Activated CD4-positive, alpha-beta T cell treated with anti-CD3 and anti-CD28 coated beads for 48 hours (primary cell): Measurements from ENCODE around the gene SIGLEC6.
"Not testable (repeated sequence)": the region's sequence is repeated elsewhere in the genome, so short reads cannot be mapped to it uniquely, and the experiment has no call there.

Experiments used
- DNase-seq: peaks from one replicate; pipeline ENCODE4 v3.0.0-alpha.2; 2020

The SIGLEC6 gene

GRCh38 chr19:51508059-51508733 is 23.3 kb downstream of the SIGLEC6 start:
- no peak for DNase-seq

DNA sequence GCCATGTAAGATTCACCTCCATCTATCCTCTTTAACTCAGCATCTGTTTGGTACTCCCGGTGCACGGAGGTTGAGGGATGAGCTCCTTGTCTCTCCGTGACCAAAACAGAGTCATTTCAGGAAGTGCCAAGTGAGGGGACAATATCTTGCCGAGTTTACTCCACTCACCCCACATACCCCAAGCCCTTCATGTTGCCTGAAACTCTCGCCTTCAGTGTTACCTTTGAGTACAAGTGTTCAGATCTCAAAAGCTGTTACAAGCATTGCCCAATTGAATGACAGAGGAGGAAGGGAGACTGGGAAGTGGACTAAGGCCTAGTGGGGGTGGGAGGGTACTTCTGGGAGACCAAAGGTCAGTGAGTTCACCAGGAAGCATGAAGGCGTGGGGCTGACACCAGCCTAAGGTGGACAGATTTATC is 23.8 kb downstream of the SIGLEC6 start:
- DNase-seq: no peak

GRCh38 chr19:51507192-51507591 is 24.3 kb downstream of the SIGLEC6 start:
- no peak for DNase-seq

DNA sequence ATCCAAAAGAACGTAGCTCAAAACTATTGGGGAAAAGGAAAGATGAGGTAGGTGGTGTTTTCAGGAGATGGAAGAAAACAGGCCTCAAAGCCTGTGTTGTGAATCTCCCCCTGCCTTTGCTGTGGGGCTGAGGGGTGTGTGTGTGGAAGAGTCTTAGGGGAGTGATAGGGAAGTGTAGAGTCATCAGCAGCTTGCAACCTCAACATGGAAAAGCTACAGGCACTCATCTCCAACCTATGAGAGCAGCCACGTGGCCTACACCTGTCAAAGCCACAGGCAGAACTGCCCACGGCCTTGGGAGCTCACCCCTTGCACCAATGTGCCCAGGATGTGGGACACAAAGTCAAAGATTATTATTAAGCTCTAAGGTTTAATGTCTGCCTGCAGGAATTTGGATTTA is 25.6 kb downstream of the SIGLEC6 start:
- DNase-seq: no peak

GRCh38 chr19:51503896-51504295 is 27.6 kb downstream of the SIGLEC6 start:
- no peak for DNase-seq

DNA sequence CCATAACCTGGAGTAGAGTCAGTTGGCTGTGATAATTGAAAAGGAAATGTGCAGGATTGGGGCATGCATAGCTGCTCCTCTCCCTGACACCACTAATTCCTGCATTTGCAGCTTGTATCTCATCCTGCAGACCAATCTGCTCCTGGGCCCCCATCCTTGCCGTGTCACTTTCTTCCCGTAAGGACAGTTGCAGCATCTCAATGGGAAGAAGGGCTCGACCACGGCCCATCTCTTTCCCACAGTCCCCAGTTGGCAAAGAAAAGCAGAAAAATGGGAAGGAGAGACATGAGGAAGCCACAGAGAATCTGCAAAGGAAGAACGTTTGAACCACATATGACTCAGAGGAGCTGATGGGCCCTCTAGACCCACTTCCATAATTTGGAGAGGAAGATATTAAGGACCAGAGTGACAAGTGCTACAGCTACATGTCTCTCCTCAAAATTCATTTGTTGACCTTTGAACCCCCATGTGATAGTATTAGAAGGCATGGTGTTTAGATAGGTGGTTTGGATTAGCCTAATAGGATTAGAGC is 28.1 kb downstream of the SIGLEC6 start:
- no peak for DNase-seq

- peak; percentile 47 for DNase-seq
These were observed 29.7 kb downstream of the SIGLEC6 start, which contains the start of gene SIGLEC12 for GRCh38 chr19:51501594-51502263. SIGLEC12 (minus strand) TSS chr19:51501800; CDS start chr19:51501733, 67 bp downstream.

- DNase-seq: not testable (repeated sequence)
These were observed 30.5 kb downstream of the SIGLEC6 start for GRCh38 chr19:51500931-51501330.

DNA sequence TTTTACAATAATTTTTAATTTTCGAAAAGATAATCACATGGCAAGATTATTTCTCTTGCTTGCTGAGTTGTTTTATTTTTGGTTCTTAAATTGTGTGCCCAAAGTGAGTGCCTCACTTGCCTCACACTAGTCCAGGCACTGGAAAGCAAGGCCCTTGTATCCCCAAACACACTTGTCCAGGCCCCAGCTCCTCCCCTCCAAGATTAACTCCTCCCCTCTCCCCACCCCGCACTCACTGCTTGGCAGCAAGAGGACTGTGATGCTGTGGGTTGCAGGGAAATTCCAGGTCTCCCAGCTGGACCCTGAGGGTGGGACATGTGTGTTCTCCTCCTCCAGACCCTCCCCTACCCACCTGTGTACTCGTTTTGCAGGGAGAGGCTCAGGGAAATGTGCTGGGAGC is 33.8 kb downstream of the SIGLEC6 start:
- DNase-seq: no peak

DNA sequence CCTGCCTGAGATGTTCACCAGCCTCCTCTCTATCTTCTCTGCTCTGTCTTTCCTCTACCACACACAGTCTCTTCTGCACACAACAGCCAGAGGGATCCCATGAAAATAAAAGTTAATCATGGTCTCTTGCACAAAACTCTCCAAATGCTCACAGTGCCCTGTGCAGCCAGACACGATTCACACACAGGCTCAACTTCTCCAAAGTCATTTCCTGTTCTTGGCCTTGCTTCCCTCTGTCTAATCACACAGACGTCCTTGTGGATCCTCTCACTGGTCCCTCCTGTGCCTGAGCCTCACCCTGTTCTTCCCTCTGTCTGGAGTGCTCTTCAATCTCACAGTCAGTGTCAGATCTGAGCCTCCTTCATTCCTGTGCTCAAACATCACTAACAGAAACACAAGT is 37.7 kb downstream of the SIGLEC6 start:
- no peak for DNase-seq

DNA sequence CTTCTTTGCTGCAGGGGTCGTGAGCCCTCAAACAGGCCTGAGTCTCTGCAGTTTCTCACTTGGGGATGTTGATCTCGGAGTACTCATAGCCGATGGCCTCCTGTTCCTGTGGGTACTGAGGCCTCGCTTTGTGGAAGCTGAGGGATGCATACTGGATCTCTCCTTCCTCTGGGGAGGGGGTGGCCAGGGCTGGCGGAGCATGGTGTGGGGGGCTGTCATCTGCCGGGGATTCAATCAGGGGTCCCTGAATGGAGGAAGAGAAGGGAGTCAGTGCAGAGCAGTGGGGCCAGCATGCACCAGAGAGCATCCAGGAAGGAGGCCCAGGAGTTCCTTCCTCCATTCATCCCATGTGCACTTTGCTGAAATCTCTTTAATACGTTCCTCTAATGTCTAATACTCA is 39.9 kb downstream of the SIGLEC6 start:
- DNase-seq: no peak

DNA sequence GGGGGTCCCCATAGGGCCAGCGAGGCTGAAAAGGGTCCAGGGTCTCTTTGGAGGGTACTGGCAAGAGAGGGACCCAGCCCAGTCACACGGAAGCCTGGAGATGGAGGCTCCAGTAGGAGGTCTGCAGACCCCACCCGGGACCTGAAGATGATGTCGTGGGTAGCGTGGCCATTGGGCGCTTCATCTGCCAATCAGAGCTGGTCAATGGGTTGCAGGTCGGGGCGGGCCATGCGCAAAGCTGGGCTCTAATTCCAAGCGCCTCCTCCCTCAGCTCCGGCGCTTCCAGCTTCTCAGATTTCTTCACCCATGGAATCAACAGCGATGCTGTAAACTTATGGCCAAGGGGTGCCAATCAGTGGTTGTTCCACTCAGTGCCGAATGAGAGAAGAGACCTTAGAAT is 40.8 kb downstream of the SIGLEC6 start:
- DNase-seq: no peak

DNA sequence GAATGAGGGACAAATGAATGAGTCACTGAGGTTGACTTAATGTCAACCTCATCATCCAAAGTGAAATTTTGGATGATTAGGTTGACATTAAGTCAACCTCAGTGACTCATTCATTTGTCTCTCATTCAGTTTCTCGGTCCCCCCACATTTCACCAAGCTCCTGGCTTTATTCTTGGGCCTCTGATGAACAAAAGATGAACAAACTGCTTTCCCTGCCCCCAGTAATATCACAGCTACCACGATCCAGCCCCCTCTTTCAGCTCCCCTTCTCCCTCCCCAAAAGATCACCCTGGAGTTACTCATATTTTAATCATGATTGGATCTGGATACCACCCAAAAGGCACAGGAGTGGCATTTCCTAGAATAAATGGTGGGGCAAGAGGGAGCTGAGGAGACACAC is 42.4 kb downstream of the SIGLEC6 start:
- peak; percentile 45 for DNase-seq

- no peak for DNase-seq
These were observed 43.0 kb downstream of the SIGLEC6 start for GRCh38 chr19:51488491-51488890.

DNA sequence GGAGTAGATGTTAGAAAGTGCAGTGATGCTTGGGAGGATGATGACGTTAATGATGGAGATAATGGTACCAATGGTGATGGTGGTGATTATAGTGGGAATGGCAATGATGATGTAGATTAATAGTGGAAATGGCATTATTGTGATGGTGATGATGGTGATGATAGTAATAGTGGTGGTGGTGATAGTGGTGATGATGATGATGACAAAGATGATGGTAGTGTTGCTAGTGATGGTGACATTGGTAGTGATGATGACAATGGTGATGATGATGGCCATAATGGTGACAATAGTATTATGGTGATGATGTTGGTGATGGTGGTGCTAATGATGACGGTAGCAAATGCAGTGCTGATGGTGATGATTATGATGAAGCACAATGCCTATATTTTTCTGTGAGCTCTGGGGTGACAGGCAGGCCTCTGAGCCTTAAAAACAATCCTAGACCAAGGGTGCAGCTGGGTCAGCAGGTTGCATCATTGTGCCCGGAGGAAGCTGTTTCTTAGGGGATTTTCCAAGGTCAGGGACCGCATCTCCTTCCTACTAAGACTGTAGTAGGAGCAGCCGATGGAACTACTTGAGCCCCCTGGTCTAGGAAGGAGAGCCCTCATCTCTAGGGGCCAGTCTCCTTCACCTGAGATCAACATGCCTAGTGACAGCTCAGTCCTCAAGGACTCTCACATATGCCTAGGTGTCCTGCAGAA is 45.4 kb downstream of the SIGLEC6 start:
- no peak for DNase-seq

GRCh38 chr19:51480590-51480989 is 50.9 kb downstream of the SIGLEC6 start:
- peak; percentile 48 for DNase-seq

- peak; percentile 61 for DNase-seq
These were observed 51.7 kb downstream of the SIGLEC6 start for GRCh38 chr19:51479531-51480331.

- no peak for DNase-seq
These were observed 52.9 kb downstream of the SIGLEC6 start, which contains the start of gene CEACAM18 for GRCh38 chr19:51478381-51479234. CEACAM18 (plus strand) TSS chr19:51478539.

GRCh38 chr19:51477344-51477743 is 54.1 kb downstream of the SIGLEC6 start:
- no peak for DNase-seq

DNA sequence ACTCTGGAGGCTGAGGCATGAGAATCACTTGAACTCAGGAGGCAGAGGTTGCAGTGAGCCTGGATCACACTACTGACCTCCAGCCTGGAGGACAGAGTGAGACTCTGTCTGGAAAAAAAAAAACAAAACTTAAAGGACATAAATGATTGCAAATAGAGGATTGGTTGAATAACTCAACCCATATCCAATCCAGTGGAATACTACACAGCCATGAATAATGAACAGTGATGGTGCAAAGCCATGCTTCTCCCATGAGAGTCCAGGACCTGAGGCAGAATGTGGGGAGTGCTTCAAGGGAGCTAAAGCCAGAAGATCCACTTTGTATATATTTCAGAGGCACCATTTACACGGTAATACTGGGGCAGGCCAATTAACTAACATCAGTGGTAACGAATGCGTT is 55.3 kb downstream of the SIGLEC6 start:
- no peak for DNase-seq

DNA sequence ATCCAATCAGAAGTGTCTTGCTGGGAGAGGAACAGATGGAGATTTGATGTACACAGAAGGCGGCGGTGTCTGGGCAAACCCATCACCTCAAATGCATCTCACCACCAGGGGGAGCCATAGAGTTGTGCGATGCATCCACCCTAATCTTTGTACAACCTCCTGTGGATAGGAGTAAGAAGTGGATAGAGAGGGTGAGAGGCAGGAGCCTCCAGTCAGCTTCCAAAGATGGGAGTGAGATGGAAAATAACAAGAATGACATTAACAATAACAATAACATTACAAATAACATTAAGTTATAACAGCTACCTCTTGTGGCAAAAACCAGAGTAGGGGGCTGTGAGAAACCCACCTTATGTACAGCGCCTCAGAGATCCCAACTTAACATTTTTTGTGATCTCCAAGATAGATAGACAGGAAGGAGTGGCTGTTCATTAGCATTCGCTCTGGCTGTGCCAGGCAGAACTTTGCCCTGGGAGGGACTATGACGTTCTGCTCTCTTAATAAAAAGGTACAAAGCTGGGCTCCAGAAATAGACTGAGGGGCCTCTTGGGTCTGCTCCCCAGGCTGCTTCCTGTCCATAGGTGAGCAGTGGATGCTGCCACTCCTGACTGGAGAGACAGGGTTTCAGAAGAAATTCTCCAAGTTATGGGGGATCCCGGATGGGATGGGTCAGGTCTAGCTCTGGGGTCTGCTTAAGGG is 58.3 kb downstream of the SIGLEC6 start:
- DNase-seq: peak; percentile 94
